SU-DHL-6 (cell line): ENCODE results near the gene FAS.

Experiments
- H2AFZ ChIP-seq: fragments of 200-600 bp; sonication (generic); 2 replicates; pipeline ENCODE4 v1.6.1; 2014; ENCODE audit warnings: low read depth, mild to moderate bottlenecking, moderate library complexity, mixed read lengths, antibody characterized with exemption, low read length; ENCODE audit not compliant: severe bottlenecking
- H3F3A ChIP-seq: fragments of 200-600 bp; shearing (Covaris generic); 2 replicates; pipeline ENCODE4 v1.6.0; 2016; ENCODE audit warnings: antibody characterized with exemption, mild to moderate bottlenecking; ENCODE audit not compliant: insufficient read depth
- H3K27ac ChIP-seq: fragments of 200-600 bp; sonication (generic); 2 replicates; pipeline ENCODE4 v1.5.1; 2016; ENCODE audit warnings: low read depth, mild to moderate bottlenecking, low read length, moderate library complexity, mixed read lengths
- H3K27me3 ChIP-seq: fragments of 200-600 bp; sonication (generic), shearing (Covaris generic); 2 replicates; pipeline ENCODE4 v1.6.0; 2014; ENCODE audit warnings: mild to moderate bottlenecking, low read length
- H3K36me3 ChIP-seq: fragments of 200-600 bp; sonication (generic); 2 replicates; pipeline ENCODE4 v1.6.1; 2014; ENCODE audit warnings: mild to moderate bottlenecking, low read length, mixed read lengths
- H3K4me2 ChIP-seq: fragments of 300-600, 200-600 bp; shearing (Covaris generic), sonication (generic); 2 replicates; pipeline ENCODE4 v1.6.0; 2014; ENCODE audit warnings: low read length, low read depth, mild to moderate bottlenecking; ENCODE audit not compliant: poor library complexity, severe bottlenecking
- H3K4me3 ChIP-seq: fragments of 200-600 bp; sonication (generic); 2 replicates; pipeline ENCODE4 v1.5.1; 2014; ENCODE audit warnings: antibody characterized with exemption, low read length, mild to moderate bottlenecking, mixed read lengths; ENCODE audit not compliant: insufficient read depth, poor library complexity, severe bottlenecking
- H3K79me2 ChIP-seq: fragments of 200-600 bp; sonication (generic); 2 replicates; pipeline ENCODE4 v1.6.1; 2014; ENCODE audit warnings: mild to moderate bottlenecking, low read length, moderate library complexity; ENCODE audit not compliant: insufficient read depth
- H3K9ac ChIP-seq: fragments of 200-600 bp; sonication (generic); 2 replicates; pipeline ENCODE4 v1.7.0; 2014; ENCODE audit warnings: mild to moderate bottlenecking, low read length
- H3K9me2 ChIP-seq: fragments of 200-600 bp; sonication (generic); replicated peaks from 2 replicates; pipeline ENCODE4 v1.6.1; 2014; ENCODE audit warnings: low read length; ENCODE audit not compliant: insufficient read depth
- H3K9me3 ChIP-seq: fragments of 200-600 bp; sonication (generic); 2 replicates; pipeline ENCODE4 v1.6.1; 2014; ENCODE audit warnings: low read length, mixed read lengths; ENCODE audit not compliant: insufficient read depth
- H4K20me1 ChIP-seq: fragments of 200-600 bp; sonication (generic); 2 replicates; pipeline ENCODE4 v1.6.1; 2014; ENCODE audit warnings: low read depth, mild to moderate bottlenecking, antibody characterized with exemption, low read length, moderate library complexity, mixed read lengths
- EZH2phosphoT487 ChIP-seq: fragments of 200-600 bp; sonication (generic), shearing (Covaris generic); conservative IDR thresholded peaks from 2 replicates; pipeline ENCODE4 v1.6.1; 2018; ENCODE audit warnings: mild to moderate bottlenecking, antibody characterized with exemption, low read length, moderate library complexity, mixed read lengths
- TF ChIP-seq, protein P1 (sequence below): fragments of 200-600 bp; sonication (generic); IDR thresholded peaks from one replicate; pipeline ENCODE4 v1.5.1; 2017; ENCODE audit warnings: antibody characterized with exemption, mild to moderate bottlenecking, low read length, moderate library complexity; ENCODE audit not compliant: insufficient read depth, poor library complexity, severe bottlenecking

The FAS gene

GRCh38 chr10:89047397-89047796 is 56.8 kb downstream of the FAS start:
- Histone ChIP-seq H3K9me3 (no peaks in the 10 kb centered on the region), H3K9ac (no peak overlapping the region), H3K27ac (no peak overlapping the region), H3K36me3 (no peaks in the 10 kb centered on the region), H3K4me3 (no peak overlapping the region), H3K27me3 (no peaks in the 10 kb centered on the region), H3K79me2 (no peaks in the 10 kb centered on the region), H2AFZ (no peak overlapping the region), H4K20me1 (no peaks in the 10 kb centered on the region), H3K9me2 (no peaks in the 10 kb centered on the region), H3K4me2 (no peak overlapping the region), H3F3A (no peaks in the 10 kb centered on the region)
- no peak for TF ChIP-seq EZH2phosphoT487
- TF ChIP-seq, protein P1, sequence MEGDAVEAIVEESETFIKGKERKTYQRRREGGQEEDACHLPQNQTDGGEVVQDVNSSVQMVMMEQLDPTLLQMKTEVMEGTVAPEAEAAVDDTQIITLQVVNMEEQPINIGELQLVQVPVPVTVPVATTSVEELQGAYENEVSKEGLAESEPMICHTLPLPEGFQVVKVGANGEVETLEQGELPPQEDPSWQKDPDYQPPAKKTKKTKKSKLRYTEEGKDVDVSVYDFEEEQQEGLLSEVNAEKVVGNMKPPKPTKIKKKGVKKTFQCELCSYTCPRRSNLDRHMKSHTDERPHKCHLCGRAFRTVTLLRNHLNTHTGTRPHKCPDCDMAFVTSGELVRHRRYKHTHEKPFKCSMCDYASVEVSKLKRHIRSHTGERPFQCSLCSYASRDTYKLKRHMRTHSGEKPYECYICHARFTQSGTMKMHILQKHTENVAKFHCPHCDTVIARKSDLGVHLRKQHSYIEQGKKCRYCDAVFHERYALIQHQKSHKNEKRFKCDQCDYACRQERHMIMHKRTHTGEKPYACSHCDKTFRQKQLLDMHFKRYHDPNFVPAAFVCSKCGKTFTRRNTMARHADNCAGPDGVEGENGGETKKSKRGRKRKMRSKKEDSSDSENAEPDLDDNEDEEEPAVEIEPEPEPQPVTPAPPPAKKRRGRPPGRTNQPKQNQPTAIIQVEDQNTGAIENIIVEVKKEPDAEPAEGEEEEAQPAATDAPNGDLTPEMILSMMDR = no peak

DNA sequence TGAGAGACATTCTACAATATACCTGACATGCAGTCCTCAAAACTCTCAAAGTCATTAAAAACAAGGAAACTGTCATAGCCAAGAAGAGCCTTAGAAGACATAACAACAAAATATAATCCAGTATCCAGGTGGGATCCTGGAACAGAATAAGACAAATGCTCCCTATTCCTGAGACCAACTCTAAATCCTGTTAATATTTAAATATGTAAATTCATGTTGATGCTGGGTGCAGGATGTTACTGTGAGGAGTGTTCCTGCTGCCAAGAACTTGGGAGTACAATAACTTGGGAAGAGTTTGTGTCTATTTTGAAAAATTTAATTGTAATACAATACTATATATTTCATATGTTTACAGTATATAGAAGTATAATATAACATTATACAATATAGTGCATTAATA is 61.0 kb downstream of the FAS start:
- no peak overlapping the region for H3K9ac ChIP-seq
- H2AFZ ChIP-seq = no peak overlapping the region
- H3K9me2 ChIP-seq = no peaks in the 10 kb centered on the region
- H3K36me3 ChIP-seq = no peaks in the 10 kb centered on the region
- H3K27me3 ChIP-seq = no peaks in the 10 kb centered on the region
- no peak overlapping the region for H3K4me2 ChIP-seq
- no peaks in the 10 kb centered on the region for H3K9me3 ChIP-seq
- no peak overlapping the region for H3K27ac ChIP-seq
- H3K79me2 ChIP-seq = no peaks in the 10 kb centered on the region
- H4K20me1 ChIP-seq = no peaks in the 10 kb centered on the region
- H3F3A ChIP-seq = no peaks in the 10 kb centered on the region
- H3K4me3 ChIP-seq = no peak overlapping the region
- no peak for TF ChIP-seq EZH2phosphoT487
- TF ChIP-seq, protein P1 = no peak

DNA sequence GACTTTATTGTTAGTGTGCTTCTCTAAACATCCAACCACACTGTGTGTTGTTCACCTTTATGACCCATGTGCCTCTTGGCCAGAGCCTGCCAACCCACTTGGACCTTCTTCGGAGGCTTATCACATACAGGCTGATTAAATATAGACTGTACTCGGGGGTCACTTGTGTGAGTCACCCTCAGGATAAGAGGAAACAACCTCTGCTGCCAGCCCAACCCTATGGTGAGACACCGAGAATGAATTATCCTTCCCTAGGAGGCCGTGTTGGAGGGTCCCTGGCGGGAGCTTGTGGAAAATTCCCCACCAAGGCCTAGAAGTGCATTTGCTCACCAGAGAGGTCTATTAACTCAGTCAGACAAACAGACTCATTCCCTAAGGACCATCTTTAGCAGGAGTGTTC is 63.0 kb downstream of the FAS start:
- Histone ChIP-seq H2AFZ (no peak overlapping the region), H3K36me3 (no peaks in the 10 kb centered on the region), H3K9me2 (no peaks in the 10 kb centered on the region), H4K20me1 (no peaks in the 10 kb centered on the region), H3F3A (no peaks in the 10 kb centered on the region), H3K9me3 (no peaks in the 10 kb centered on the region), H3K79me2 (no peaks in the 10 kb centered on the region), H3K4me2 (no peak overlapping the region), H3K9ac (no peak overlapping the region), H3K27ac (no peak overlapping the region), H3K4me3 (no peak overlapping the region), H3K27me3 (no peaks in the 10 kb centered on the region)
- TF ChIP-seq, protein P1 = no peak
- no peak for TF ChIP-seq EZH2phosphoT487
